DMS114 treated with DMSO at 0.1 percent for 48 hours (cell line): ENCODE data around the gene GRM2.

Experiments
- DNase-seq: peaks from one replicate; lab custom pipeline; 2025; ENCODE audit not compliant: unreplicated experiment; lab: John Stamatoyannopoulos, UW

GRM2 gene

GRCh38 chr3:51680196-51680595 is 26.7 kb upstream of the GRM2 start:
- DNase-seq, result no peak

- no peak for DNase-seq
Measured at GRCh38 chr3:51680663-51681230, 26.1 kb upstream of the GRM2 start.

GRCh38 chr3:51681453-51681852 is 25.4 kb upstream of the GRM2 start:
- no peak for DNase-seq

GRCh38 chr3:51682079-51682478 is 24.8 kb upstream of the GRM2 start:
- DNase-seq, result peak; percentile 68

GRCh38 chr3:51682526-51682925 is 24.3 kb upstream of the GRM2 start:
- no peak for DNase-seq

- no peak for DNase-seq
Measured at GRCh38 chr3:51683566-51683965, 23.3 kb upstream of the GRM2 start.

GRCh38 chr3:51684971-51685751 is 21.7 kb upstream of the GRM2 start:
- no peak for DNase-seq

GRCh38 chr3:51686056-51686455 is 20.8 kb upstream of the GRM2 start:
- no peak for DNase-seq

GRCh38 chr3:51686512-51687215 is 20.2 kb upstream of the GRM2 start:
- no peak for DNase-seq

- DNase-seq, result no peak
Measured at GRCh38 chr3:51687431-51688205, 19.2 kb upstream of the GRM2 start.

- DNase-seq, result no peak
Measured at GRCh38 chr3:51688206-51688600, 18.7 kb upstream of the GRM2 start.

- no peak for DNase-seq
Measured at GRCh38 chr3:51691021-51691420, 15.8 kb upstream of the GRM2 start.

GRCh38 chr3:51691949-51692348 is 14.9 kb upstream of the GRM2 start:
- no peak for DNase-seq

- DNase-seq, result no peak
Measured at GRCh38 chr3:51692980-51693395, 13.9 kb upstream of the GRM2 start.

- no peak for DNase-seq
Measured at GRCh38 chr3:51696954-51697353, 9.9 kb upstream of the GRM2 start.

- DNase-seq, result no peak
Measured at GRCh38 chr3:51698209-51698608, 8.7 kb upstream of the GRM2 start.

- DNase-seq, result no peak
Measured at GRCh38 chr3:51700403-51700802, 6.5 kb upstream of the GRM2 start.

GRCh38 chr3:51702156-51702555 is 4.7 kb upstream of the GRM2 start:
- no peak for DNase-seq

- DNase-seq, result no peak
Measured at GRCh38 chr3:51703068-51703760, 3.7 kb upstream of the GRM2 start.

GRCh38 chr3:51703761-51704510 is 2.9 kb upstream of the GRM2 start:
- no peak for DNase-seq
